GM19395 (cell line): Measurements from ENCODE around the gene MN1.

Experiments used
- ATAC-seq: cut with Tn5 transposase; IDR thresholded peaks from one replicate; pipeline ENCODE4 v1.9.1; 2021; ENCODE audit warnings: mild to moderate bottlenecking, moderate library complexity; ENCODE audit not compliant: unreplicated experiment

The MN1 gene

GRCh38 chr22:27719036-27719347, 82.6 kb downstream of the MN1 start:
- ATAC-seq = no peak

GRCh38 chr22:27718186-27719035, 83.1 kb downstream of the MN1 start:
- ATAC-seq = no peak

GRCh38 chr22:27717094-27717493, 84.5 kb downstream of the MN1 start:
- ATAC-seq = no peak

GRCh38 chr22:27716074-27716473, 85.5 kb downstream of the MN1 start:
- ATAC-seq = no peak

- ATAC-seq = no peak
Measured at GRCh38 chr22:27715106-27715505, 86.5 kb downstream of the MN1 start.

- ATAC-seq = no peak
Measured at GRCh38 chr22:27714068-27714467, 87.5 kb downstream of the MN1 start.

- ATAC-seq = no peak
Measured at GRCh38 chr22:27713461-27713860, 88.1 kb downstream of the MN1 start.

- no peak for ATAC-seq
Measured at GRCh38 chr22:27711756-27712155, 89.8 kb downstream of the MN1 start.

GRCh38 chr22:27711012-27711411, 90.5 kb downstream of the MN1 start:
- no peak for ATAC-seq

GRCh38 chr22:27709919-27710675, 91.5 kb downstream of the MN1 start:
- no peak for ATAC-seq

GRCh38 chr22:27706489-27706888, 95.1 kb downstream of the MN1 start:
- no peak for ATAC-seq

GRCh38 chr22:27705408-27706080, 96.0 kb downstream of the MN1 start:
- no peak for ATAC-seq

- no peak for ATAC-seq
Measured at GRCh38 chr22:27704581-27704980, 97.0 kb downstream of the MN1 start.

- ATAC-seq = no peak
Measured at GRCh38 chr22:27699383-27700019, 102.1 kb downstream of the MN1 start.

- no peak for ATAC-seq
Measured at GRCh38 chr22:27698813-27699212, 102.7 kb downstream of the MN1 start.
